ENCODE measurements around the gene ANKRD22.

DNA sequence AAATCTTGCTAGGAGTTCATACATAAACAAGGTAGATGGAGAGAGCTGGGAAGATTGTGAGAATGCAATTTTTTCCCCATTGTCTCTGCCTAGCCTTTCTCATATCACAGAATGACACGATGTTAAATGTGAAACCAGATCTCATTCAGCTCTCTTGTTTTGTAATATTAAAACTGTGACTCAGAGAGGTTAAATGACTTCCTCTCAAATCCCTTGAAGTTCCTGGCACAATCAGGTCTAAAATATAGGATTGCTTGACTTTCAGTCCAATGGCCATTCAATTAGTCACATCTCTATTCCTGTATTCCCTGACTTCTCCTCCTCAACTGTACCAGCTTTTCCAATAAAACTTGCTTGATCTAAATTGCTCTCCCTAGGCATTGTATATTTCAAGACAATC lies 3.1 kb downstream of the ANKRD22 start:
- TF ChIP-seq HDAC2 (IDR thresholded peaks at IDR 0.05) = no peak
- no peak for TF ChIP-seq USF2 (IDR thresholded peaks at IDR 0.05)
- no peak for TF ChIP-seq ATOH8 (CRISPR knock-in tag; IDR thresholded peaks at IDR 0.05; ENCODE audit: low read depth)
- no peak for TF ChIP-seq MAFK (IDR thresholded peaks at IDR 0.05; ENCODE audit: partially characterized antibody)
- no peak for TF ChIP-seq CTCF (IDR thresholded peaks at IDR 0.05)
- no peak for TF ChIP-seq NFE2L2 (conservative IDR thresholded peaks at IDR 0.05; ENCODE audit: low read length)
- TF ChIP-seq, protein P1, sequence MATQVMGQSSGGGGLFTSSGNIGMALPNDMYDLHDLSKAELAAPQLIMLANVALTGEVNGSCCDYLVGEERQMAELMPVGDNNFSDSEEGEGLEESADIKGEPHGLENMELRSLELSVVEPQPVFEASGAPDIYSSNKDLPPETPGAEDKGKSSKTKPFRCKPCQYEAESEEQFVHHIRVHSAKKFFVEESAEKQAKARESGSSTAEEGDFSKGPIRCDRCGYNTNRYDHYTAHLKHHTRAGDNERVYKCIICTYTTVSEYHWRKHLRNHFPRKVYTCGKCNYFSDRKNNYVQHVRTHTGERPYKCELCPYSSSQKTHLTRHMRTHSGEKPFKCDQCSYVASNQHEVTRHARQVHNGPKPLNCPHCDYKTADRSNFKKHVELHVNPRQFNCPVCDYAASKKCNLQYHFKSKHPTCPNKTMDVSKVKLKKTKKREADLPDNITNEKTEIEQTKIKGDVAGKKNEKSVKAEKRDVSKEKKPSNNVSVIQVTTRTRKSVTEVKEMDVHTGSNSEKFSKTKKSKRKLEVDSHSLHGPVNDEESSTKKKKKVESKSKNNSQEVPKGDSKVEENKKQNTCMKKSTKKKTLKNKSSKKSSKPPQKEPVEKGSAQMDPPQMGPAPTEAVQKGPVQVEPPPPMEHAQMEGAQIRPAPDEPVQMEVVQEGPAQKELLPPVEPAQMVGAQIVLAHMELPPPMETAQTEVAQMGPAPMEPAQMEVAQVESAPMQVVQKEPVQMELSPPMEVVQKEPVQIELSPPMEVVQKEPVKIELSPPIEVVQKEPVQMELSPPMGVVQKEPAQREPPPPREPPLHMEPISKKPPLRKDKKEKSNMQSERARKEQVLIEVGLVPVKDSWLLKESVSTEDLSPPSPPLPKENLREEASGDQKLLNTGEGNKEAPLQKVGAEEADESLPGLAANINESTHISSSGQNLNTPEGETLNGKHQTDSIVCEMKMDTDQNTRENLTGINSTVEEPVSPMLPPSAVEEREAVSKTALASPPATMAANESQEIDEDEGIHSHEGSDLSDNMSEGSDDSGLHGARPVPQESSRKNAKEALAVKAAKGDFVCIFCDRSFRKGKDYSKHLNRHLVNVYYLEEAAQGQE (IDR thresholded peaks at IDR 0.05) = no peak
- TF ChIP-seq RNF2 (IDR thresholded peaks at IDR 0.05; ENCODE audit: borderline replicate concordance, low read depth) = no peak
- no peak for TF ChIP-seq CEBPB (IDR thresholded peaks at IDR 0.05)
- no peak for TF ChIP-seq RAD21 (conservative IDR thresholded peaks at IDR 0.05 in 1 of 2, IDR thresholded peaks at IDR 0.05 in 1 of 2)
- no peak for TF ChIP-seq CHD2 (IDR thresholded peaks at IDR 0.05; ENCODE audit: low read length, partially characterized antibody)
- TF ChIP-seq POLR2A (IDR thresholded peaks at IDR 0.05; ENCODE audit: low read length) = no peak
- no peak for TF ChIP-seq EP300 (IDR thresholded peaks at IDR 0.05)

All from A549 (cell line).